Heart left ventricle (tissue), 13 donors: ENCODE measurements around the gene AGR3.
"Not testable (repeated sequence)": the region's sequence is repeated elsewhere in the genome, so short reads cannot be mapped to it uniquely, and the experiment has no call there.

Experiments used
- CTCF ChIP-seq, 12 donors: fragments of 200-600 bp; sonication (generic) in 4 of 12; IDR thresholded peaks; one replicate each; pipeline versions ENCODE4 v1.5.0 to v1.8.0; 2018 to 2022; ENCODE audit warnings: antibody characterized with exemption in 12 of 12, mild to moderate bottlenecking in 5 of 12
- POLR2A ChIP-seq, 2 donors: fragments of 450-650 bp; IDR thresholded peaks; one replicate each; pipeline ENCODE4 v1.6.1; 2017; ENCODE audit warnings: antibody characterized with exemption in 2 of 2, mild to moderate bottlenecking in 2 of 2, moderate library complexity in 2 of 2
- donor health status: ischemic (EF 13 %, LVEDD 7.1; RV severe dilation, severe dysfunction).
- donor health status: DM: no; HTN: yes; CAD: no.
- donor health status: DM: no; HTN: no; CAD: no.
- donor health status: ischemic (EF 25% LVEDD 6.9; RV normal size, moderate dysfunction).
- donor health status: ischemic (EF 25% LVEDD 5.7; RV mildly dilated, moderate dysfunction).
- donor health status: ischemic (EF 35%, LVEDD 5.7; RV mildly dilated, moderate dysfunction).
- donor health status: nonischemic (EF 11% LVEDD 7.7; RV severe dilation, severe dysfunction).
- donor health status: DM: yes; HTN: yes; CAD: no.
- donor health status: PGD.
- donor health status: ischemic (EF 29% LVEDD 5.4; RV normal size, mild dysfunction).
- donor health status: nonischemic (EF 23%, LVEDD 6.1; RV moderate dilation, normal function).

- not testable (repeated sequence) for TF ChIP-seq CTCF, POLR2A (IDR thresholded peaks at IDR 0.05)
Measured at GRCh38 chr7:16853189-16853588, 28.6 kb downstream of the AGR3 start.
